Gastrocnemius medialis (tissue), 4 donors: ENCODE results near the gene DDX24.
A peak's percentile ranks its signal among the peaks of the same experiment; 100 is the strongest.

Source experiments
- CTCF ChIP-seq, 5 experiments: fragments of 450-650 bp in 3 of 5; fragments of 200-600 bp in 2 of 5; sonication (generic) in 2 of 5; IDR thresholded peaks in 4 of 5; conservative IDR thresholded peaks in 1 of 5; 1 replicate in 4 of 5; 2 replicates in 1 of 5; pipeline ENCODE4 v1.5.1; 2016 to 2019; ENCODE audit warnings: antibody characterized with exemption in 5 of 5, mild to moderate bottlenecking in 3 of 5, moderate library complexity in 3 of 5
- POLR2A ChIP-seq, 2 donors: fragments of 450-650 bp; IDR thresholded peaks; one replicate each; pipeline ENCODE4 v1.6.1; 2017; ENCODE audit warnings: antibody characterized with exemption in 2 of 2, mild to moderate bottlenecking in 2 of 2, moderate library complexity in 2 of 2

GRCh38 chr14:94129758-94130414 lies 48.9 kb upstream of the DDX24 start:
- TF ChIP-seq CTCF (IDR thresholded peaks at IDR 0.05 in 4 of 5, conservative IDR thresholded peaks at IDR 0.05 in 1 of 5): no peak
- TF ChIP-seq POLR2A (IDR thresholded peaks at IDR 0.05): peak in 1 of 2 donors; percentile 7
